Smooth muscle cell (in vitro differentiated cells): ENCODE data around the gene ZFPM1. TPM values are rescaled to one million over a fixed set of nuclear protein-coding genes. Genes with fewer than 3 reads are reported as not detected.

ENCODE experiments used
- DNase-seq: peaks from one replicate; lab custom pipeline; 2025; ENCODE audit not compliant: unreplicated experiment; lab: John Stamatoyannopoulos, UW
- H2AFZ ChIP-seq: fragments of 200-600 bp; sonication (generic); 2 replicates; pipeline ENCODE4 v1.6.0; 2016; ENCODE audit warnings: antibody characterized with exemption, low read depth, mild to moderate bottlenecking
- H3F3A ChIP-seq: fragments of 200-600 bp; sonication (generic); 2 replicates; pipeline ENCODE4 v1.6.0; 2017; ENCODE audit warnings: antibody characterized with exemption, low read depth
- H3K27ac ChIP-seq: fragments of 200-600 bp; sonication (generic); 2 replicates; pipeline ENCODE4 v1.5.1; 2016; ENCODE audit warnings: low read depth, mild to moderate bottlenecking
- H3K27me3 ChIP-seq: fragments of 200-600 bp; sonication (generic); 2 replicates; pipeline ENCODE4 v1.6.1; 2016; ENCODE audit warnings: low read depth, mild to moderate bottlenecking
- H3K36me3 ChIP-seq: fragments of 200-600 bp; sonication (generic); 2 replicates; pipeline ENCODE4 v1.5.1; 2016; ENCODE audit warnings: low read depth
- H3K4me1 ChIP-seq: fragments of 200-600 bp; sonication (generic); 2 replicates; pipeline ENCODE4 v1.5.1; 2016; ENCODE audit warnings: low read depth
- H3K4me2 ChIP-seq: fragments of 200-600 bp; sonication (generic); 2 replicates; pipeline ENCODE4 v1.6.0; 2016; ENCODE audit warnings: mild to moderate bottlenecking
- H3K4me3 ChIP-seq: fragments of 200-600 bp; sonication (generic); 2 replicates; pipeline ENCODE4 v1.5.1; 2016; ENCODE audit warnings: mild to moderate bottlenecking
- H3K79me2 ChIP-seq: fragments of 200-600 bp; sonication (generic); 2 replicates; pipeline ENCODE4 v1.6.0; 2016; ENCODE audit warnings: low read depth, mild to moderate bottlenecking
- H3K9ac ChIP-seq: fragments of 200-600 bp; sonication (generic); 2 replicates; pipeline ENCODE4 v1.6.0; 2016; ENCODE audit warnings: low read depth
- H3K9me3 ChIP-seq: fragments of 200-600 bp; sonication (generic); replicated peaks from 2 replicates; pipeline ENCODE4 v1.5.1; 2016; ENCODE audit warnings: low read depth
- H4K20me1 ChIP-seq: fragments of 200-600 bp; sonication (generic); 2 replicates; pipeline ENCODE4 v1.6.0; 2016; ENCODE audit warnings: low read depth
- CTCF ChIP-seq: fragments of 200-600 bp; sonication (generic); IDR thresholded peaks from 2 replicates; pipeline ENCODE4 v1.5.1; 2017; ENCODE audit warnings: borderline replicate concordance, mild to moderate bottlenecking, antibody characterized with exemption; ENCODE audit not compliant: insufficient read depth, poor library complexity, severe bottlenecking
- WGBS: methylation state at CpG from one replicate; pipeline ENCODE4 v1.1.7; 2016; ENCODE audit warnings: low lambda C conversion rate; 5-methylcytosine and 5-hydroxymethylcytosine counted together
- polyA plus RNA-seq: library from polyadenylated mRNA; unstranded; fragments of >200 nt; fragmentation: Nextera tagmentation; extraction: Ambion mirVana; gene quantifications from 2 replicates; pipeline ENCODE4 v1.2.1, GENCODE V29; 2016
- total RNA-seq: library from RNA; depleted of rRNA; stranded (reverse); fragments of >200 nt; gene quantifications from 2 replicates; pipeline ENCODE4 v1.2.3, GENCODE V29; 2014

ZFPM1 gene
- total and polyA plus RNA-seq, 2 experiments from 2014 or later: 0.99 to 4.9 TPM

- TF ChIP-seq CTCF: no peak
- Histone ChIP-seq H3K9me3 (no peaks in the 10 kb centered on the region), H3K9ac (no peak overlapping the region), H3K79me2 (no peaks in the 10 kb centered on the region), H4K20me1 (peaks cover 92% of the 10 kb centered on the region), H3K4me3 (no peak overlapping the region), H3F3A (no peaks in the 10 kb centered on the region), H3K4me1 (no peaks in the 10 kb centered on the region), H3K4me2 (no peak overlapping the region), H2AFZ (no peak overlapping the region), H3K27ac (no peak overlapping the region), H3K36me3 (no peaks in the 10 kb centered on the region), H3K27me3 (no peaks in the 10 kb centered on the region)
- WGBS: 95% methylated on average over 12 of the region's 12 CpGs
- no peak for DNase-seq
These were observed 32.6 kb upstream of the ZFPM1 start for GRCh38 chr16:88420496-88420895.

GRCh38 chr16:88421301-88421700 lies 31.8 kb upstream of the ZFPM1 start:
- DNase-seq: no peak
- Histone ChIP-seq H3K27me3 (no peaks in the 10 kb centered on the region), H3K4me3 (no peak overlapping the region), H3K79me2 (no peaks in the 10 kb centered on the region), H3K36me3 (no peaks in the 10 kb centered on the region), H4K20me1 (peaks cover 84% of the 10 kb centered on the region), H3K9ac (no peak overlapping the region), H3K27ac (no peak overlapping the region), H2AFZ (no peak overlapping the region), H3K4me2 (no peak overlapping the region), H3K9me3 (no peaks in the 10 kb centered on the region), H3F3A (no peaks in the 10 kb centered on the region), H3K4me1 (no peaks in the 10 kb centered on the region)
- 90% methylated on average over 14 of the region's 14 CpGs for WGBS
- no peak for TF ChIP-seq CTCF

GRCh38 chr16:88421871-88422433 lies 31.1 kb upstream of the ZFPM1 start:
- no peak overlapping the region for H2AFZ ChIP-seq
- H3K27me3 ChIP-seq: no peaks in the 10 kb centered on the region
- no peak overlapping the region for H3K27ac ChIP-seq
- H3K36me3 ChIP-seq: no peaks in the 10 kb centered on the region
- no peak overlapping the region for H3K4me2 ChIP-seq
- DNase-seq: no peak
- no peaks in the 10 kb centered on the region for H3K4me1 ChIP-seq
- TF ChIP-seq CTCF: no peak
- H3K9me3 ChIP-seq: no peaks in the 10 kb centered on the region
- no peak overlapping the region for H3K4me3 ChIP-seq
- H3K79me2 ChIP-seq: no peaks in the 10 kb centered on the region
- peaks cover 77% of the 10 kb centered on the region for H4K20me1 ChIP-seq
- no peak overlapping the region for H3K9ac ChIP-seq
- H3F3A ChIP-seq: no peaks in the 10 kb centered on the region
- 92% methylated on average over 1 of the region's 5 CpGs for WGBS

- no peaks in the 10 kb centered on the region for H3K9me3 ChIP-seq
- DNase-seq: no peak
- H4K20me1 ChIP-seq: peaks cover 69% of the 10 kb centered on the region
- H3K9ac ChIP-seq: no peak overlapping the region
- H3K36me3 ChIP-seq: no peaks in the 10 kb centered on the region
- no peak for TF ChIP-seq CTCF
- no peaks in the 10 kb centered on the region for H3K79me2 ChIP-seq
- no peaks in the 10 kb centered on the region for H3F3A ChIP-seq
- no peaks in the 10 kb centered on the region for H3K27me3 ChIP-seq
- WGBS: 62% methylated on average over 3 of the region's 3 CpGs
- H3K4me2 ChIP-seq: no peak overlapping the region
- no peak overlapping the region for H3K4me3 ChIP-seq
- no peak overlapping the region for H2AFZ ChIP-seq
- H3K27ac ChIP-seq: no peak overlapping the region
- no peaks in the 10 kb centered on the region for H3K4me1 ChIP-seq
These were observed 30.2 kb upstream of the ZFPM1 start for GRCh38 chr16:88422733-88423447.
